ENCODE measurements around the gene PSMD1.

Gene PSMD1

DNA sequence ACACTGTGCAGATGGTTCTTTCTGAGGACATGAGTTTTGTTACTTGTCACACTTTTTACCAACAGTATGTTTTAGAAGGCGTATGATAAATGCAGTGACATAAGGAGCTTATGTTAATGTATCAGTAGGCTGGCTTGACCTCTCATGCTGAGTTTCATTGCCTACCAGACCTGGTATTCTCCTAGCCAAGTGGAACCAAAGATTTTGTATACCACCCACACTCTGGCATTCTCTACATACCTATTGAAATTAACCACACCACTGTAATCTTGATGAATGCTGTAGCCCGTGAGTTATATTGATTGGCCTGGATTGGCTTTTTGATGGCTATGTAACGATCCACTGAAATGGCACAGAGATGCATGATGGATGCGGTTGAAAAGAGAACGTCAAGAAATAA is 56.8 kb downstream of the PSMD1 start:
- TF ChIP-seq TAF1 (IDR thresholded peaks at IDR 0.05; ENCODE audit: borderline replicate concordance, insufficient read depth, low read length) = no peak
- TF ChIP-seq POLR2AphosphoS5 (IDR thresholded peaks at IDR 0.05; ENCODE audit: low read depth, low read length) = no peak
- no peak for TF ChIP-seq FOXP2 (optimal IDR thresholded peaks at IDR 0.05; ENCODE audit: borderline replicate concordance, extremely low read depth, extremely low read length, insufficient read depth)
- TF ChIP-seq REST (IDR thresholded peaks at IDR 0.05; ENCODE audit: insufficient read depth in 1 of 2, low read depth in 2 of 2, low read length in 2 of 2) = no peak
- TF ChIP-seq SIN3A (IDR thresholded peaks at IDR 0.05; ENCODE audit: borderline replicate concordance, insufficient read depth, low read length) = no peak

DNA sequence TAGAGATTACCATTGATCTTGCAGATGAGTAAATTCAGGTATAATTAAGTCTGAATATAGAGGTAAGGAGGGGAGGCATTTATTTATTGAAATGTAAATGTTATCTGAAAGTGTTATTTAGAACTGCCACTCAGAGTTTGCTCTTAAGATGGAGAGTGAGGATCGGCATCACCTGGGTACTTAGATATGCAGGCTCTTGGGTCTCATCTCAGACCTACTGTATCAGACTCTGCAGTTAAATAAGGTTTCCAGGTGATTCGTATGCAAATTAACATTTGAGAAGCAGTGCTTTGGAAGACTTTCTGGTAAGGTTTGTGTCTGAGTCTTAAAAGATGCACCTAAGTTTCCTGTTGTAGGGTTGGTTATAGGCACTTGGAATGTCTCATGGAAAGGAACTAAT is 59.0 kb downstream of the PSMD1 start:
- TF ChIP-seq POLR2AphosphoS5 (IDR thresholded peaks at IDR 0.05; ENCODE audit: low read depth, low read length) (no peak), SIN3A (IDR thresholded peaks at IDR 0.05; ENCODE audit: borderline replicate concordance, insufficient read depth, low read length) (no peak), FOXP2 (optimal IDR thresholded peaks at IDR 0.05; ENCODE audit: borderline replicate concordance, extremely low read depth, extremely low read length, insufficient read depth) (no peak), REST (IDR thresholded peaks at IDR 0.05; ENCODE audit: insufficient read depth in 1 of 2, low read depth in 2 of 2, low read length in 2 of 2) (no peak), TAF1 (IDR thresholded peaks at IDR 0.05; ENCODE audit: borderline replicate concordance, insufficient read depth, low read length) (no peak)

GRCh38 chr2:231117148-231117547 is 60.5 kb downstream of the PSMD1 start:
- no peak for TF ChIP-seq TAF1 (IDR thresholded peaks at IDR 0.05; ENCODE audit: borderline replicate concordance, insufficient read depth, low read length)
- no peak for TF ChIP-seq SIN3A (IDR thresholded peaks at IDR 0.05; ENCODE audit: borderline replicate concordance, insufficient read depth, low read length)
- no peak for TF ChIP-seq POLR2AphosphoS5 (IDR thresholded peaks at IDR 0.05; ENCODE audit: low read depth, low read length)
- no peak for TF ChIP-seq REST (IDR thresholded peaks at IDR 0.05; ENCODE audit: insufficient read depth in 1 of 2, low read depth in 2 of 2, low read length in 2 of 2)
- no peak for TF ChIP-seq FOXP2 (optimal IDR thresholded peaks at IDR 0.05; ENCODE audit: borderline replicate concordance, extremely low read depth, extremely low read length, insufficient read depth)

DNA sequence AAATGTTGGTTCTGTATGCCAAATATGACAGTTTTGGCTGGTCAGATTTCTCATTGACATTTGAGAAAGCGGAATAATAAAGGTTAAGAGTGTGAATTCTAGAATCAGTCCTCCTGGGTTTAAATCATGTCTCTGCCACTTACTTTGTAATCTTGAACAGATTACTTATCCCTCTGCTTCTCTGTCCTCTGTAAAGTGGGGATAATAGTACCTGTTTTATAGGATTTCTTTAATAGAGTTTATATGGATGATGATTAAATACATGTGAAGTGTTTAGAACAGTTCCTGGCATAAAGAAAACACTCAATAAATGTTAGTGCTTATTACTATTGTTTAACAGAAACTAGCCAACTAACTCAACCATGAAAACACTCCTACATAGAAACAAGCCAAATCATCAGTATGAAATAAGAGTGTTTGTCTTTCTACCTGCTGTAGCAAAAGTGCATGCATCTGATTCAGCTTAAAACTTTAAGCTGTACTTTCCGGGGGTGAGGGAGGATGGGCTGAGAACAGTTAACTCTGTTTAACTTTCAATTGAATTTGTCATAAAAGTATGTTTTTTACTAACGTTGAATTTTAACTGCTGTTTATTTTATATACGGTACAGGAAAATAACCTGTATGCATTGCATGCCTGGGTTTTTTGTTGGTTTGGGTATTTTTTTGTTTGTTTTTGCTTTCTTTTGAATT is 61.4 kb downstream of the PSMD1 start:
- TF ChIP-seq REST (IDR thresholded peaks at IDR 0.05; ENCODE audit: insufficient read depth in 1 of 2, low read depth in 2 of 2, low read length in 2 of 2) (no peak), TAF1 (IDR thresholded peaks at IDR 0.05; ENCODE audit: borderline replicate concordance, insufficient read depth, low read length) (no peak), SIN3A (IDR thresholded peaks at IDR 0.05; ENCODE audit: borderline replicate concordance, insufficient read depth, low read length) (no peak), FOXP2 (optimal IDR thresholded peaks at IDR 0.05; ENCODE audit: borderline replicate concordance, extremely low read depth, extremely low read length, insufficient read depth) (no peak), POLR2AphosphoS5 (IDR thresholded peaks at IDR 0.05; ENCODE audit: low read depth, low read length) (no peak)

Data from PFSK-1 (cell line).